Measurements from ENCODE around the gene SELENOF. TPM values are rescaled to one million over a fixed set of nuclear protein-coding genes. Genes with fewer than 3 reads are reported as not detected.

The SELENOF gene
- polyA plus RNA-seq, 1 of the 3 experiments (the other 2 are of a cell fraction), result 155 TPM

GRCh38 chr1:86846164-86846647, 67.7 kb downstream of the SELENOF start (continued):
- peak; percentile 82; the same call in 1 of the 2 replicates for TF ChIP-seq POLR2AphosphoS5 (IDR thresholded peaks at IDR 0.05; ENCODE audit: low read depth, low read length)
- TF ChIP-seq NRF1 (IDR thresholded peaks at IDR 0.05; ENCODE audit: low read depth, low read length), result no peak
- TF ChIP-seq GATA2 (CRISPR knock-in tag; IDR thresholded peaks at IDR 0.05), result no peak
- TF ChIP-seq MAX (IDR thresholded peaks at IDR 0.05; ENCODE audit: low read depth), result 0 out of 2 replicates have a peak, but pooled peaks have one; percentile 22

GRCh38 chr1:86845514-86845913, 68.4 kb downstream of the SELENOF start:
- Histone ChIP-seq H3K4me2 (0 out of 2 replicates have a peak overlapping the region, but pooled peaks have one; percentile 33), H3K4me3 (ENCODE audit: low read depth in 2 of 2, low read length in 1 of 2) (no peak overlapping the region), H3K27ac (ENCODE audit: low read depth in 2 of 2, low read length in 1 of 2) (peak overlapping the region; percentile 20 to 63; a peak in 2 of 4 replicates), H3K4me1 (ENCODE audit: control insufficient read depth in 1 of 2, insufficient read depth in 2 of 2, low read depth in 1 of 2, low read length in 1 of 2) (no peaks in the 10 kb centered on the region; a peak in 1 of 4 replicates), H2AFZ (ENCODE audit: low read depth) (no peak overlapping the region), H3K9me2 (no peaks in the 10 kb centered on the region), H3F3A (replicated peaks; ENCODE audit: insufficient read depth) (peaks cover 17% of the 10 kb centered on the region), H3K27me3 (ENCODE audit: insufficient read depth) (no peaks in the 10 kb centered on the region), H3K9ac (no peak overlapping the region), H3K79me2 (ENCODE audit: insufficient read depth) (no peaks in the 10 kb centered on the region), H3K9me3 (no peaks in the 10 kb centered on the region), H4K20me1 (ENCODE audit: insufficient read depth) (no peaks in the 10 kb centered on the region), H3K36me3 (replicated peaks in 1 of 2; ENCODE audit: control insufficient read depth in 1 of 2, insufficient read depth in 2 of 2, low read length in 1 of 2) (no peaks in the 10 kb centered on the region)
- 81% methylated on average over 3 of the region's 3 CpGs for WGBS (ENCODE audit: low lambda C conversion rate)
- CTCF ChIA-PET, result interaction anchor here (1.9 kb wide), 1 partner anchor 12 kb away, joined by 8 read pairs; no protein-coding TSS in a partner anchor
- POLR2A ChIA-PET, result no interaction called here
- no peak for DNase-seq
- TF ChIP-seq NFIC (IDR thresholded peaks at IDR 0.05; ENCODE audit: borderline replicate concordance) (no peak), TAF1 (IDR thresholded peaks at IDR 0.05; ENCODE audit: borderline replicate concordance, low read depth, low read length) (no peak)

- no peaks in the 10 kb centered on the region for H3K79me2 ChIP-seq (ENCODE audit: insufficient read depth)
- WGBS (ENCODE audit: low lambda C conversion rate), result 85% methylated on average over 1 of the region's 1 CpG
- POLR2A ChIA-PET, result no interaction called here
- no peaks in the 10 kb centered on the region; a peak in 1 of 4 replicates for H3K4me1 ChIP-seq (ENCODE audit: control insufficient read depth in 1 of 2, insufficient read depth in 2 of 2, low read depth in 1 of 2, low read length in 1 of 2)
- H3K9me2 ChIP-seq, result no peaks in the 10 kb centered on the region
- no peaks in the 10 kb centered on the region for H3K36me3 ChIP-seq (replicated peaks in 1 of 2; ENCODE audit: control insufficient read depth in 1 of 2, insufficient read depth in 2 of 2, low read length in 1 of 2)
- no peak overlapping the region for H3K4me3 ChIP-seq (ENCODE audit: low read depth in 2 of 2, low read length in 1 of 2)
- no peak for DNase-seq
- no peak overlapping the region for H3K9ac ChIP-seq
- CTCF ChIA-PET, result interaction anchor here (0.9 kb wide), 1 partner anchor 102 kb away, joined by 3 read pairs; no protein-coding TSS in a partner anchor
- H3K27ac ChIP-seq (ENCODE audit: low read depth in 2 of 2, low read length in 1 of 2), result no peak overlapping the region
- no peak overlapping the region for H3K4me2 ChIP-seq
- H2AFZ ChIP-seq (ENCODE audit: low read depth), result no peak overlapping the region
- no peaks in the 10 kb centered on the region for H4K20me1 ChIP-seq (ENCODE audit: insufficient read depth)
- H3F3A ChIP-seq (replicated peaks; ENCODE audit: insufficient read depth), result peaks cover 9% of the 10 kb centered on the region
- no peaks in the 10 kb centered on the region for H3K27me3 ChIP-seq (ENCODE audit: insufficient read depth)
- no peaks in the 10 kb centered on the region for H3K9me3 ChIP-seq
- TF ChIP-seq RXRA (IDR thresholded peaks at IDR 0.05; ENCODE audit: borderline replicate concordance, low read depth), result no peak
- TF ChIP-seq CHD2 (IDR thresholded peaks at IDR 0.05; ENCODE audit: low read length, partially characterized antibody), result no peak
- no peak for TF ChIP-seq SIN3A (IDR thresholded peaks at IDR 0.05; ENCODE audit: borderline replicate concordance, low read depth, low read length)
- no peak for TF ChIP-seq ELF1 (IDR thresholded peaks at IDR 0.05)
- no peak for TF ChIP-seq GATA2 (CRISPR knock-in tag; IDR thresholded peaks at IDR 0.05)
- no peak for TF ChIP-seq RFX5 (IDR thresholded peaks at IDR 0.05; ENCODE audit: low read length)
- no peak for TF ChIP-seq RAD21 (IDR thresholded peaks at IDR 0.05; ENCODE audit: low read length)
- TF ChIP-seq ZBTB33 (IDR thresholded peaks at IDR 0.05; ENCODE audit: borderline replicate concordance, low read depth), result no peak
- TF ChIP-seq MAX (IDR thresholded peaks at IDR 0.05; ENCODE audit: low read depth), result no peak
- no peak for TF ChIP-seq TEAD4 (IDR thresholded peaks at IDR 0.05; ENCODE audit: borderline replicate concordance, insufficient read depth)
- no peak for TF ChIP-seq EZH2phosphoT487 (IDR thresholded peaks at IDR 0.05; ENCODE audit: borderline replicate concordance, low read depth)
- no peak for TF ChIP-seq FOXJ3 (CRISPR knock-in tag; IDR thresholded peaks at IDR 0.05)
- TF ChIP-seq TAF1 (IDR thresholded peaks at IDR 0.05; ENCODE audit: borderline replicate concordance, low read depth, low read length), result no peak
- no peak for TF ChIP-seq PBX3 (IDR thresholded peaks at IDR 0.05)
- no peak for TF ChIP-seq NRF1 (IDR thresholded peaks at IDR 0.05; ENCODE audit: low read depth, low read length)
- no peak for TF ChIP-seq TCF12 (IDR thresholded peaks at IDR 0.05)
- TF ChIP-seq MEF2A (IDR thresholded peaks at IDR 0.05; ENCODE audit: borderline replicate concordance, low read depth), result no peak
These were observed 72.8 kb downstream of the SELENOF start for GRCh38 chr1:86841116-86841515.

Data from SK-N-SH (cell line).